Ecto neural progenitor cell (in vitro differentiated cells): ENCODE results near the gene CCDC188.
"Not testable (repeated sequence)": the region's sequence is repeated elsewhere in the genome, so short reads cannot be mapped to it uniquely, and the experiment has no call there.

Experiments
- DNase-seq: peaks from one replicate; pipeline ENCODE4 v3.0.0-alpha.2; 2018; ENCODE audit warnings: low spot score

The CCDC188 gene

GRCh38 chr22:20169253-20169822, 18.5 kb upstream of the CCDC188 start:
- no peak for DNase-seq

GRCh38 chr22:20167643-20168322, 16.9 kb upstream of the CCDC188 start:
- no peak for DNase-seq

GRCh38 chr22:20166703-20167102, 15.8 kb upstream of the CCDC188 start:
- DNase-seq: no peak

- no peak for DNase-seq
These were observed 15.1 kb upstream of the CCDC188 start for GRCh38 chr22:20165913-20166312.

- DNase-seq: no peak
These were observed 14.6 kb upstream of the CCDC188 start for GRCh38 chr22:20165421-20165820.

- DNase-seq: no peak
These were observed 14.0 kb upstream of the CCDC188 start for GRCh38 chr22:20164863-20165262.

GRCh38 chr22:20160041-20160440, 9.2 kb upstream of the CCDC188 start:
- no peak for DNase-seq

GRCh38 chr22:20159531-20159930, 8.7 kb upstream of the CCDC188 start:
- DNase-seq: not testable (repeated sequence)

- peak; percentile 77 for DNase-seq
These were observed 8.2 kb upstream of the CCDC188 start for GRCh38 chr22:20159076-20159475.

- no peak for DNase-seq
These were observed 7.7 kb upstream of the CCDC188 start for GRCh38 chr22:20158391-20159036.

- DNase-seq: no peak
These were observed 6.8 kb upstream of the CCDC188 start for GRCh38 chr22:20157430-20158183.

- DNase-seq: peak; percentile 92
These were observed 6.0 kb upstream of the CCDC188 start for GRCh38 chr22:20156611-20157429.

GRCh38 chr22:20156042-20156389, 5.2 kb upstream of the CCDC188 start:
- DNase-seq: no peak

GRCh38 chr22:20155330-20156041, 4.6 kb upstream of the CCDC188 start:
- DNase-seq: no peak

- no peak for DNase-seq
These were observed 3.8 kb upstream of the CCDC188 start for GRCh38 chr22:20154602-20155187.

- no peak for DNase-seq
These were observed 3.1 kb upstream of the CCDC188 start for GRCh38 chr22:20153945-20154344.

- no peak for DNase-seq
These were observed 1.6 kb upstream of the CCDC188 start for GRCh38 chr22:20152464-20152890.

GRCh38 chr22:20151276-20151588, 377 bp upstream of the CCDC188 start:
- DNase-seq: no peak

- DNase-seq: no peak
These were observed 1.3 kb downstream of the CCDC188 start for GRCh38 chr22:20149257-20150250.

GRCh38 chr22:20148414-20148813, 2.4 kb downstream of the CCDC188 start:
- DNase-seq: no peak
